Testis (tissue), 5 donors: ENCODE data around the gene SEMA4B. TPM values are rescaled to one million over a fixed set of nuclear protein-coding genes. Genes with fewer than 3 reads are reported as not detected.

Source experiments
- DNase-seq: peaks from one replicate; pipeline ENCODE4 v3.0.0-alpha.2; 2019
- H3K27ac ChIP-seq, 2 donors: fragments of 200-600 bp; sonication (generic); one replicate each; pipeline ENCODE4 v1.5.1; 2019
- H3K27me3 ChIP-seq: fragments of 200-600 bp; sonication (generic); one replicate; pipeline ENCODE4 v1.5.1; 2019
- H3K36me3 ChIP-seq: fragments of 200-600 bp; sonication (generic); one replicate; pipeline ENCODE4 v1.5.1; 2017; ENCODE audit warnings: low read depth; ENCODE audit errors: missing control alignments
- H3K4me1 ChIP-seq: fragments of 200-600 bp; sonication (generic); one replicate; pipeline ENCODE4 v1.5.1; 2019
- H3K4me3 ChIP-seq, 2 donors: fragments of 200-600 bp; sonication (generic); one replicate each; pipeline ENCODE4 v1.5.1; 2017 to 2019
- H3K9me3 ChIP-seq: fragments of 200-600 bp; sonication (generic); one replicate; pipeline ENCODE4 v1.5.1; 2017
- CTCF ChIP-seq, 3 experiments: fragments of 450-650 bp in 2 of 3; fragments of 200-600 bp in 1 of 3; sonication (generic) in 1 of 3; IDR thresholded peaks; one replicate each; pipeline ENCODE4 v1.5.1; 2016 to 2019; ENCODE audit warnings: antibody characterized with exemption in 3 of 3, mild to moderate bottlenecking in 2 of 3, moderate library complexity in 1 of 3
- POLR2A ChIP-seq: fragments of 450-650 bp; IDR thresholded peaks from one replicate; pipeline ENCODE4 v1.6.1; 2017; ENCODE audit warnings: antibody characterized with exemption, mild to moderate bottlenecking, moderate library complexity
- WGBS, 2 donors: methylation state at CpG; one replicate each; pipeline ENCODE4 v1.1.5; 2018; 5-methylcytosine and 5-hydroxymethylcytosine counted together
- intact Hi-C: fragments of 100-400 bp; cut with DNase I; formaldehyde crosslinking; loops from one replicate; pipeline ENCODE4 v1.15.1; 2023; ENCODE audit warnings: low total_unique reads
- long read RNA-seq, 2 donors: transcript quantifications; one replicate each; lab custom pipeline, GENCODE V29; 2026
- polyA plus RNA-seq: library from polyadenylated mRNA; stranded (reverse); fragments of 350-450 nt; fragmentation: Illumina TruSeq; extraction: RNeasy Lipid Tissue Mini Kit (QIAGEN cat#74804); gene quantifications from one replicate; pipeline ENCODE4 v1.2.3, GENCODE V29; 2014; ENCODE audit warnings: low read depth, low replicate concordance; ENCODE audit not compliant: insufficient read depth
- total RNA-seq, 2 donors: library from RNA; depleted of rRNA; stranded (reverse); fragments of >200 nt; gene quantifications; one replicate each; pipeline ENCODE4 v1.2.3, GENCODE V29; 2016

Gene SEMA4B
- total RNA-seq (10 to 100 TPM; 59.4 to 78.3 TPM), polyA plus RNA-seq (22.2 TPM)
- long read RNA-seq, donor 1, partial matches to known transcripts, result 0 of 4 reads
- long read RNA-seq, donor 1, other reads (novel, unspliced or antisense), result 0 of 4 reads
- long read RNA-seq, donor 2, partial matches to known transcripts, result 0 of 1 reads
- long read RNA-seq, donor 2, other reads (novel, unspliced or antisense), result 0 of 1 reads

GRCh38 chr15:90201130-90201943 lies at the start of gene SEMA4B:
TSS of gene SEMA4B (plus strand) at chr15:90201330. CDS start at chr15:90201579, 249 bp downstream.
- Histone ChIP-seq H3K4me3 (peak within 1 kb of the TSS; percentile 79 to 83), H3K27ac (peak within 1 kb of the TSS; percentile 64 to 78), H3K4me1 (peaks cover 31% of the 10 kb centered on the region), H3K9me3 (no peaks in the 10 kb centered on the region), H3K27me3 (no peaks in the 10 kb centered on the region), H3K36me3 (no peaks in the 10 kb centered on the region)
- WGBS, 2 donors, result 0% methylated on average over 8 to 52 of the region's 88 CpGs
- TF ChIP-seq POLR2A (no peak), CTCF (IDR thresholded peaks at IDR 0.05) (no peak)
- intact Hi-C loops, result no loop called here
- peak; percentile 79 for DNase-seq

- peak; percentile 28 for DNase-seq
- no peaks in the 10 kb centered on the region for H3K9me3 ChIP-seq
- no peaks in the 10 kb centered on the region for H3K4me1 ChIP-seq
- intact Hi-C loops, result no loop called here
- no peak for TF ChIP-seq POLR2A
- TF ChIP-seq CTCF (IDR thresholded peaks at IDR 0.05), result no peak
- H3K36me3 ChIP-seq, result no peaks in the 10 kb centered on the region
- H3K27ac ChIP-seq, result no peak overlapping the region
- H3K27me3 ChIP-seq, result no peaks in the 10 kb centered on the region
- WGBS, 2 donors, result 76 to 82% methylated on average over 10 of the region's 10 CpGs
- H3K4me3 ChIP-seq, result no peak overlapping the region
These were observed 49.0 kb upstream of the SEMA4B start for GRCh38 chr15:90151989-90152645.

GRCh38 chr15:90153658-90154057 lies 47.5 kb upstream of the SEMA4B start:
- Histone ChIP-seq H3K9me3 (no peaks in the 10 kb centered on the region), H3K27me3 (no peaks in the 10 kb centered on the region), H3K36me3 (no peaks in the 10 kb centered on the region), H3K4me3 (no peak overlapping the region), H3K4me1 (peaks cover 6% of the 10 kb centered on the region), H3K27ac (no peak overlapping the region)
- intact Hi-C loops, result no loop called here
- no peak for DNase-seq
- TF ChIP-seq CTCF (IDR thresholded peaks at IDR 0.05), result no peak
- no peak for TF ChIP-seq POLR2A
- WGBS, 2 donors, result 93 to 99% methylated on average over 6 of the region's 6 CpGs

- peaks cover 8% of the 10 kb centered on the region for H3K4me1 ChIP-seq
- intact Hi-C loops, result no loop called here
- DNase-seq, result no peak
- TF ChIP-seq POLR2A (no peak), CTCF (IDR thresholded peaks at IDR 0.05) (no peak)
- 90 to 95% methylated on average over 4 to 5 of the region's 5 CpGs for WGBS, 2 donors
- no peak overlapping the region for H3K4me3 ChIP-seq
- H3K36me3 ChIP-seq, result no peaks in the 10 kb centered on the region
- H3K27ac ChIP-seq, result no peak overlapping the region
- no peaks in the 10 kb centered on the region for H3K9me3 ChIP-seq
- no peaks in the 10 kb centered on the region for H3K27me3 ChIP-seq
These were observed 46.9 kb upstream of the SEMA4B start for GRCh38 chr15:90154246-90154645.
